Left forelimb (tissue), 1 donor: ENCODE results near the gene NR1H3.
"Not testable (repeated sequence)": the region's sequence is repeated elsewhere in the genome, so short reads cannot be mapped to it uniquely, and the experiment has no call there.

ENCODE experiments used
- DNase-seq: peaks from one replicate; pipeline ENCODE4 v3.0.0-alpha.2; 2018; ENCODE audit warnings: low spot score

NR1H3 gene

DNA sequence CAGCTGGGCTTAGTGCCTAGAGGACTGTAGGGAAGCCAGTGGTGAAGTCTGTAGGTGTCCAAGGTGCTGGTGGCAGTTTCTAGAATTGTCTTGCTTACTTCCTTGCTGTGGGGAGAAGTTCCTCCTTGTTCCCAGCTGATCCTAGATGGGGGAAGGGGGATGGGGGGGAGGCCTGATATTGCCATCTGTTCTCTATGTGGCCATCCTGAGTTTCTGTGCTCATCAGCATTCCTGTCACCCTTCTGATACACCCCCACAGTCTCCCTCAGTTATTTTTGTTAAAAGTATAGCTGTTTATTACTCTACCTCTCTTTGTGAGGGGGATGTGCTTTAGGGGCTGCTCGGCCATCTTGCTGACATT lies 48.7 kb downstream of the NR1H3 start:
- peak; percentile 9 for DNase-seq

DNA sequence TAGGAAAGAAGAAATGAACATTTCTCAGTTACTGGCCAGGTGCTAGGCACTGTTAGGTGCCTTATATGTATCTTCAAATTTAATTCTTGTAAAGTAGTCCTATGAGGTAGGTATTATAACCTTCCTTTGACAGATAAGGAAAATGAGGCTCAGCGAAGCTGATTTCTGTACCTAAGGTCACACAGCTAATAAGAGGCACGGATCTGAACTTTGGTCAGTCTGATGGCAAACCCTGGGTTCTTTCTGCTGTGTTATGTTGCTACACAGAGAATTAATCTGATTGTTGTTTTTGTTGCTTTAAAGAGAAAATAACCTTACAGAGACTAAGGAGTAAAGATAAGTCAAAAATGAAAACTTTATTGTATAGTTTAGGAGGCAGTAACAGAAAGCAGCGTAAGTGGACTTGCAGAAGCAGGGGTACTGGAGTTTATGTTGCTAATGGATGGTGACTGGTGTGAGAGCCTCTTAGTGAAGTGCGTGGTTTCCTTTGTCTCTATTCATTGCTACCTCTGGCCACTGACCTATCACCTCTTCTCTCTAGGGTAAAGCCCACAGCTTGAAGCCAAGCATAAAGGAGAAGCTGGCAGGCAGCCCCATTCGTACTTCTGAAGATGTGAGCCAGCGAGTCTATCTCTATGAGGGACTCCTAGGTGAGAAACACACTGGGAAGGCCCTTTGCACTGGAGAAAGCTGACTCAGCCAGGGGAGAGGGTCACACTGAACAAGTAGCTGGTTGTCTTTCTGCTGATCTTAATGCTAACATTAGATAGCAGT lies 50.4 kb downstream of the NR1H3 start:
- peak; percentile 34 for DNase-seq

DNA sequence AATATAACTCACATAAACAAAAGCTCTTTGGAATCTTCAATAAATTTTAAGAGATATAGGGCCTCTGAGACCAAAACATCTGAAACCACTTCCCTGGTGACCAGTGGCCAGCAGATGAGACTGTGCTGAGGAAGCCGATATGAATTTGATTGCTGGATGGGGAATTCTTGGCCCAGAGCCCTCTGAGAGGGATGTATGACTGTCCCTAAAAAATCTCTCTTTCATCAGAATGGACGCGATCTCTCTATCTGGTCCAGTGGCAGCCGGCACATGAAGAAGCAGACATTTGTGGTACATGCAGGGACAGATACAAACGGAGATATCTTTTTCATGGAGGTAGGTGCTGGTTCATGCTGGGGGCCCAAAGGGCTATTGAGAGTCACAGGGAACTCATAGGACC lies 57.2 kb downstream of the NR1H3 start:
- peak; percentile 36 for DNase-seq

GRCh38 chr11:47316501-47316900 lies 58.7 kb downstream of the NR1H3 start:
- DNase-seq: not testable (repeated sequence)

DNA sequence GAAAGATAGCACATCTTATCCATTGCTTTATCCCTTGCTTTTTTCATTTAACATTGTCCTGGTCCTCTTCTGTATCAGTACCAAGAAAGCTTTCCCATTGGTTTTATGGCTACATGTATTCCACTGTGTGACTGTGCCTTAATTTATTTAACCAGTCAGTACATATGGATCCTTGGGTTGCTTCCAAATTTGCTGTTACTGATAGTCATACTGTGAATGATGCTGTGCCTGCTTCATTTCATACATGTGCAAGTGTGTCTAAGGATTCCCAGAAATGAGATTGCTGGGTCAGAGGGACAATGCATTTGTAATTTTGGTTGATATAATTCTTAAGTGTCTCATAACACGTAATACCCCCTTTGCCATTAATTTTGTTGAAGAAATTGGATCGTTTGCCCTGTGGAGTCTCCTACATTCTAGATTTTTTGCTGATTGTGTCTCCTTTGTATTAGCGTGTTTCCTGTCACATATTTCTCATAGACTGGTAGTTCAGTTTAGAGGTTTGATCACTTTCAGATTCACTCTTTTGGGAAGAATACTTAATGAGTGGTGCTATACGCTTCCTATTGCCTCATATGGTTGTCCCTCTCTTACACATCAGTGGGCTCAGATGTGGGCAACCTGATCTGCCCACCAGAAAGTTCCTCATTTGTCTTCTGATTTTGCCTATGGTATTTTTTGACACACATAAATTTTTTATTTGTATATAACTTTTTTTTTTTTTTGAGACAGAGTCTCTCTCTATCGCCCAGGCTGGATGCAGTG lies 59.5 kb downstream of the NR1H3 start:
- no peak for DNase-seq

DNA sequence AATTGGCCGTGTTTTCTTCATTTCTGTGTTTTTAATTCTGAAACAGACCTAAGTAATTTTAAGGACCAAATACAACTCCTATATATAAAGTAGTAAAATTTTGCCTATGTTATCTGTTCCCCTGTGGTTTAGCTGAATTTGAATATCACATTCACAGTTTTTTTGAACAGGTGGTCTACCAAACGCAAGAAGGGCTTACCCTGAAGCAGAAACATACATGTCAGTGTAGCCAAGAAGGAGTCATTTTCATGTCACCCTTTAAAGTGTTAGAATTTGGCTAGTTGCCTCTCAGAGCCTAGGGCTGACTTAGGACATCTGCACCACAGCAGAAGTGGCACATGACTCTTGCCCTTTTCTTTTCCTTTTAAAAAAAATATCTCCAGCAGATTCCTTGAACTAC lies 60.4 kb downstream of the NR1H3 start:
- no peak for DNase-seq
